Measurements from ENCODE around the gene CNR2.
"Not testable (repeated sequence)": the region's sequence is repeated elsewhere in the genome, so short reads cannot be mapped to it uniquely, and the experiment has no call there.

GRCh38 chr1:23853124-23853523 lies 60.0 kb downstream of the CNR2 start:
- TF ChIP-seq POLR2A (IDR thresholded peaks at IDR 0.05; ENCODE audit: low read length); GATA1 (IDR thresholded peaks at IDR 0.05; ENCODE audit: low read depth, low read length): not testable (repeated sequence)

All from erythroblast (primary cell).